Hepatocyte (in vitro differentiated cells): ENCODE results near the gene PSMF1.
"Not testable (repeated sequence)": the region's sequence is repeated elsewhere in the genome, so short reads cannot be mapped to it uniquely, and the experiment has no call there.

Experiments used
- EZH2 ChIP-seq: fragments of 200-600 bp; sonication (generic); IDR thresholded peaks from 2 replicates; pipeline ENCODE4 v1.6.1; 2016; ENCODE audit warnings: antibody characterized with exemption, mild to moderate bottlenecking, borderline replicate concordance
- EZH2phosphoT487 ChIP-seq: fragments of 200-600 bp; sonication (generic); IDR thresholded peaks from one replicate; pipeline ENCODE4 v1.6.1; 2018; ENCODE audit warnings: antibody characterized with exemption, mild to moderate bottlenecking, low read depth, moderate library complexity; ENCODE audit not compliant: unreplicated experiment, severe bottlenecking
- TF ChIP-seq, protein P1 (sequence below): fragments of 200-600 bp; sonication (generic); IDR thresholded peaks from 2 replicates; pipeline ENCODE4 v1.5.1; 2016; ENCODE audit warnings: antibody characterized with exemption, mild to moderate bottlenecking; ENCODE audit not compliant: poor library complexity

DNA sequence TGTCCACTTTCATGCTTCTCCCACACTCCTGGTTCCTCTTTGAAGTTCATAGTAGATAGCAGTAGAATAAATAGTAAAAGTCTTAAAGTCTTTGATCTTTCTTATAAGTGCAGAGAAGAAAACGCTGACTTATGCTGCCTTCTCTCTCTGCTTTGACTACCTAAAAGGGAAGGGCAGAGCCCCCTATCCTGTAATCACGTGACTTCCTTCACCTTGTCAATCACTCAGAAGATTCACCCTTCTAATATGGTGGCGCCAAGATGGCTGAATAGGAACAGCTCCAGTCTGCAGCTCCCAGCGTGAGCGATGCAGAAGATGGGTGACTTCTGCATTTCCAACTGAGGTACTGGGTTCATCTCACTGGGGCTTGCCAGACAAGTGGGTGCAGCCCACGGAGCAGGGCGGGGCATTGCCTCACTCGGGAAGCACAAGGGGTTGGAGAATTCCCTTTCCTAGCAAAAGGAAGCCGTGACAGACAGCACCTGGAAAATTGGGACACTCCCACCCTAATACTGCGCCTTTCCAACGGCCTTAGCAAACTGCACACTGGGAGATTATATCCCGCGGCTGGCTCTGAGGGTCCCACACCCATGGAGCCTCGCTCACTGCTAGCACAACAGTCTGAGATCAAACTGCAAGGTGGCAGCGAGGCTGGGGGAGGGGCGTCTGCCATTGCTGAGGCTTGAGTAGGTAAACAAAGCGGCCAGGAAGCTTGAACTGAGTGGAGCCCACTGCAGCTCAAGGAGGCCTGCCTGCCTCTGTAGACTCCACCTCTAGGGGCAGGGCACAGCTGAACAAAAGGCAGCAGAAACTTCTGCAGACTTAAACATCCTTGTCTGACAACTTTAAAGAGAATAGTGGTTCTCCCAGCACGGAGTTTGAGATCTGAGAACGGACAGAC lies 98.4 kb downstream of the PSMF1 start:
- TF ChIP-seq, protein P1, sequence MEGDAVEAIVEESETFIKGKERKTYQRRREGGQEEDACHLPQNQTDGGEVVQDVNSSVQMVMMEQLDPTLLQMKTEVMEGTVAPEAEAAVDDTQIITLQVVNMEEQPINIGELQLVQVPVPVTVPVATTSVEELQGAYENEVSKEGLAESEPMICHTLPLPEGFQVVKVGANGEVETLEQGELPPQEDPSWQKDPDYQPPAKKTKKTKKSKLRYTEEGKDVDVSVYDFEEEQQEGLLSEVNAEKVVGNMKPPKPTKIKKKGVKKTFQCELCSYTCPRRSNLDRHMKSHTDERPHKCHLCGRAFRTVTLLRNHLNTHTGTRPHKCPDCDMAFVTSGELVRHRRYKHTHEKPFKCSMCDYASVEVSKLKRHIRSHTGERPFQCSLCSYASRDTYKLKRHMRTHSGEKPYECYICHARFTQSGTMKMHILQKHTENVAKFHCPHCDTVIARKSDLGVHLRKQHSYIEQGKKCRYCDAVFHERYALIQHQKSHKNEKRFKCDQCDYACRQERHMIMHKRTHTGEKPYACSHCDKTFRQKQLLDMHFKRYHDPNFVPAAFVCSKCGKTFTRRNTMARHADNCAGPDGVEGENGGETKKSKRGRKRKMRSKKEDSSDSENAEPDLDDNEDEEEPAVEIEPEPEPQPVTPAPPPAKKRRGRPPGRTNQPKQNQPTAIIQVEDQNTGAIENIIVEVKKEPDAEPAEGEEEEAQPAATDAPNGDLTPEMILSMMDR: not testable (repeated sequence)
- not testable (repeated sequence) for TF ChIP-seq EZH2, EZH2phosphoT487
